HepG2 (cell line): ENCODE measurements around the gene DGAT2. TPM values are rescaled to one million over a fixed set of nuclear protein-coding genes. Genes with fewer than 3 reads are reported as not detected.

Experiments
- ATAC-seq: fragments of 200-7000 bp; cut with Tn5 transposase; 3 replicates; pipeline ENCODE4 v1.9.1; 2020; ENCODE audit warnings: mild to moderate bottlenecking, moderate library complexity
- BruUV-seq: library from RNA; stranded (reverse); fragments of 400-500 nt; replicated peaks from 2 replicates; lab custom pipeline; 2021; lab: Mats Ljungman, UMichigan
- CTCF ChIA-PET: fragments of 300-600 bp; formaldehyde crosslinking; extraction: SDS; loops from one replicate; lab custom pipeline; 2021; ENCODE audit warnings: low total read pairs, inconsistent platforms, low intra/inter-chr PET ratio; lab: Yijun Ruan, JAX
- POLR2A ChIA-PET: fragments of 350-600 bp; sonication (Branson Sonifier 250); formaldehyde crosslinking; loops from one replicate; lab custom pipeline; 2020; ENCODE audit warnings: antibody characterized with exemption, inconsistent platforms; lab: Yijun Ruan, JAX
- DNase-seq: peaks from one replicate; pipeline ENCODE4 v3.0.0-alpha.2; 2015; ENCODE audit warnings: low spot score
- FAIRE-seq: peaks from 3 replicates; lab custom pipeline; 2011; peaks lifted over from hg19 to GRCh38; lab: Jason Lieb, UNC
- H2AFZ ChIP-seq: one replicate; pipeline ENCODE4 v1.6.1; 2011; ENCODE audit warnings: low read length, inconsistent platforms
- H3K27ac ChIP-seq: fragments of 300-600 bp; 3 replicates; pipeline ENCODE4 v1.8.0; 2011; ENCODE audit warnings: mixed run types, mild to moderate bottlenecking, mixed read lengths, low read length, inconsistent platforms; ENCODE audit not compliant: insufficient read depth; ENCODE audit errors: extremely low read length
- H3K27me3 ChIP-seq, 2 experiments: fragments of 200-600 bp in 1 of 2; 2 replicates in 1 of 2; 3 replicates in 1 of 2; pipeline versions ENCODE4 v1.6.0 to v1.8.0; 2011; ENCODE audit warnings: low read length in 2 of 2, mild to moderate bottlenecking in 2 of 2, moderate library complexity in 2 of 2, inconsistent platforms in 1 of 2; ENCODE audit not compliant: insufficient read depth in 2 of 2, control insufficient read depth in 1 of 2
- H3K36me3 ChIP-seq, 2 experiments: fragments of 200-600 bp in 1 of 2; replicated peaks in 1 of 2; 2 replicates in 1 of 2; 3 replicates in 1 of 2; pipeline versions ENCODE4 v1.5.1 to v1.8.0; 2011; ENCODE audit warnings: low read length in 2 of 2, inconsistent platforms in 1 of 2; ENCODE audit not compliant: insufficient read depth in 2 of 2, control insufficient read depth in 1 of 2
- H3K4me1 ChIP-seq: 2 replicates; pipeline ENCODE4 v1.5.1; 2012; ENCODE audit warnings: low read length, inconsistent platforms; ENCODE audit not compliant: insufficient read depth
- H3K4me2 ChIP-seq: 2 replicates; pipeline ENCODE4 v1.6.0; 2011; ENCODE audit warnings: low read depth, low read length, inconsistent platforms
- H3K4me3 ChIP-seq, 3 experiments: fragments of 200-600 bp in 1 of 3; sonication (generic), shearing (Covaris generic) in 1 of 3; replicated peaks in 1 of 3; 2 replicates each; pipeline ENCODE4 v1.5.1; 2011 to 2016; ENCODE audit warnings: low read length in 3 of 3, inconsistent platforms in 2 of 3, low read depth in 2 of 3, mild to moderate bottlenecking in 2 of 3, control low read depth in 1 of 3, mixed read lengths in 1 of 3; ENCODE audit not compliant: insufficient read depth in 1 of 3
- H3K79me2 ChIP-seq: one replicate; pipeline ENCODE4 v1.6.1; 2011; ENCODE audit warnings: low read length, inconsistent platforms; ENCODE audit not compliant: insufficient read depth
- H3K9ac ChIP-seq: 2 replicates; pipeline ENCODE4 v1.6.0; 2011; ENCODE audit warnings: mild to moderate bottlenecking, low read depth, low read length, inconsistent platforms; ENCODE audit not compliant: insufficient read depth
- H3K9me3 ChIP-seq: 2 replicates; pipeline ENCODE4 v1.5.1; 2012; ENCODE audit warnings: mild to moderate bottlenecking, low read length
- H4K20me1 ChIP-seq: 2 replicates; pipeline ENCODE4 v1.6.0; 2011; ENCODE audit warnings: inconsistent platforms, mild to moderate bottlenecking, low read length, moderate library complexity; ENCODE audit not compliant: insufficient read depth
- CTCF ChIP-seq: sonication (generic); formaldehyde crosslinking; IDR thresholded peaks from 2 replicates; pipeline ENCODE4 v1.5.0; 2020; ENCODE audit warnings: mild to moderate bottlenecking, missing genetic modification reagents, moderate library complexity
- EP300 ChIP-seq, 3 experiments: sonication (generic) in 1 of 3; formaldehyde crosslinking in 1 of 3; IDR thresholded peaks; 2 replicates each; pipeline versions ENCODE4 v1.5.1 to v1.6.1; 2011 to 2020; ENCODE audit warnings: low read depth in 2 of 3, low read length in 2 of 3, borderline replicate concordance in 1 of 3, improper control_type of control experiment in 1 of 3, mild to moderate bottlenecking in 1 of 3, missing genetic modification reagents in 1 of 3, moderate library complexity in 1 of 3
- MIXL1 ChIP-seq: IDR thresholded peaks from 2 replicates; pipeline ENCODE4 v1.6.1; 2016
- PHF8 ChIP-seq: sonication (generic); formaldehyde crosslinking; IDR thresholded peaks from 2 replicates; pipeline ENCODE4 v1.5.0; 2020; ENCODE audit warnings: missing genetic modification reagents
- ZBTB1 ChIP-seq: sonication (generic); formaldehyde crosslinking; IDR thresholded peaks from 2 replicates; pipeline ENCODE4 v1.4.0; 2020; ENCODE audit warnings: missing genetic modification reagents, borderline replicate concordance
- ZNF552 ChIP-seq: sonication (generic); formaldehyde crosslinking; IDR thresholded peaks from 2 replicates; pipeline ENCODE4 v1.9.0; 2022; ENCODE audit warnings: missing genetic modification reagents, mild to moderate bottlenecking, borderline replicate concordance
- ZNF629 ChIP-seq: sonication (generic); formaldehyde crosslinking; conservative IDR thresholded peaks from 2 replicates; pipeline ENCODE4 v1.5.0; 2020; ENCODE audit warnings: missing genetic modification reagents
- ZNF703 ChIP-seq: sonication (generic); formaldehyde crosslinking; IDR thresholded peaks from 2 replicates; pipeline ENCODE4 v1.5.1; 2020; ENCODE audit warnings: missing genetic modification reagents, mild to moderate bottlenecking, moderate library complexity, borderline replicate concordance
- WGBS: methylation state at CpG from one replicate; pipeline ENCODE4 v1.1.6; 2017; ENCODE audit warnings: low lambda C conversion rate; 5-methylcytosine and 5-hydroxymethylcytosine counted together
- in situ Hi-C: cut with HindIII; loops from 2 replicates; pipeline ENCODE4 v1.10.0; 2017; ENCODE audit warnings: low pct_unique_long_range_greater_than_20kb; ENCODE audit not compliant: extremely low pct_ligation_motif_present
- intact Hi-C: fragments of 100-400 bp; cut with micrococcal nuclease; formaldehyde crosslinking; loops from one replicate; pipeline ENCODE4 v1.10.0; 2022; ENCODE audit not compliant: unreplicated experiment
- polyA plus RNA-seq, 8 experiments: library from polyadenylated mRNA; depleted of rRNA in 3 of 8; stranded (reverse) in 7 of 8; unstranded in 1 of 8; fragments of >200 nt; fragmentation: Illumina TruSeq in 4 of 8; extraction: Trizol in 4 of 8; gene quantifications; 2 replicates each; pipeline versions ENCODE4 v1.2.1 to v1.2.3, GENCODE V29; 2011 to 2016; ENCODE audit warnings: low read depth in 4 of 8, missing spikeins in 1 of 8, mixed read lengths in 1 of 8; ENCODE audit not compliant: insufficient read depth in 1 of 8
- total RNA-seq, 5 experiments: library from RNA; depleted of rRNA; stranded (reverse); fragments of >200 nt; fragmentation: Illumina TruSeq; extraction: Trizol; gene quantifications; 2 replicates each; pipeline ENCODE4 v1.2.3, GENCODE V29; 2016; ENCODE audit warnings: low read depth in 1 of 5

Gene DGAT2
- total and polyA plus RNA-seq, 2 of the 13 experiments (the other 11 are each of a cell fraction or from before 2014, with no cell fraction given): 39.0 to 65.6 TPM

GRCh38 chr11:75800136-75800675 lies 31.6 kb downstream of the DGAT2 start:
- H2AFZ ChIP-seq: no peak overlapping the region
- H3K27ac ChIP-seq: no peak overlapping the region
- peaks cover 12 to 51% of the 10 kb centered on the region in 2 experiments for H3K36me3 ChIP-seq
- ChIA-PET POLR2A (interaction anchor here (2.4 to 4.2 kb wide), 2 partner anchors 9 to 17 kb away, joined by 5 to 23 read pairs; no protein-coding TSS in a partner anchor), CTCF (no interaction called here)
- H3K4me2 ChIP-seq: no peak overlapping the region
- ATAC-seq (no peak), FAIRE-seq (no peak), DNase-seq (no peak)
- H3K9me3 ChIP-seq: no peaks in the 10 kb centered on the region
- intact Hi-C loops (loop anchor here (5.0 kb wide), 2 partner anchors 33 to 517 kb away; partner anchors contain the start of gene DGAT2), in situ Hi-C loops (no loop called here)
- H3K79me2 ChIP-seq: no peaks in the 10 kb centered on the region
- no peaks in the 10 kb centered on the region for H3K27me3 ChIP-seq
- H4K20me1 ChIP-seq: no peaks in the 10 kb centered on the region
- no TSS peak for BruUV-seq
- TF ChIP-seq ZNF703 (CRISPR knock-in tag) (no peak), MIXL1 (CRISPR knock-in tag) (no peak), ZNF552 (CRISPR knock-in tag) (no peak), PHF8 (CRISPR knock-in tag) (no peak), ZNF629 (CRISPR knock-in tag) (0 out of 2 replicates have a peak, but pooled peaks have one; percentile 18), ZBTB1 (no peak)
- no peak overlapping the region for H3K4me3 ChIP-seq
- peaks cover 46% of the 10 kb centered on the region for H3K4me1 ChIP-seq
- 100% methylated on average over 6 of the region's 8 CpGs for WGBS
- no peak overlapping the region for H3K9ac ChIP-seq

- H4K20me1 ChIP-seq: no peaks in the 10 kb centered on the region
- peaks cover 39% of the 10 kb centered on the region for H3K4me1 ChIP-seq
- no peak overlapping the region for H2AFZ ChIP-seq
- FAIRE-seq: no peak
- CTCF ChIA-PET: no interaction called here
- no peak for TF ChIP-seq EP300 (IDR thresholded peaks at IDR 0.05; ENCODE audit: low read depth in 2 of 2, low read length in 2 of 2)
- no peak for TF ChIP-seq EP300 (CRISPR knock-in tag; IDR thresholded peaks at IDR 0.05; ENCODE audit: borderline replicate concordance)
- TF ChIP-seq CTCF (CRISPR knock-in tag): peak; percentile 42
- in situ Hi-C loops (no loop called here), intact Hi-C loops (loop anchor here (5.0 kb wide), 2 partner anchors 34 to 516 kb away; partner anchors contain the start of gene DGAT2)
- no peak for DNase-seq
- peaks cover 12 to 51% of the 10 kb centered on the region in 2 experiments for H3K36me3 ChIP-seq
- WGBS: 93% methylated on average over 5 of the region's 6 CpGs
- no peak overlapping the region for H3K4me3 ChIP-seq
- no peaks in the 10 kb centered on the region for H3K79me2 ChIP-seq
- no peak overlapping the region for H3K9ac ChIP-seq
- H3K27me3 ChIP-seq: no peaks in the 10 kb centered on the region
- H3K27ac ChIP-seq: no peak overlapping the region
- H3K4me2 ChIP-seq: no peak overlapping the region
- BruUV-seq: TSS peak; percentile 42
- H3K9me3 ChIP-seq: no peaks in the 10 kb centered on the region
- ATAC-seq: no peak
- POLR2A ChIA-PET: interaction anchor here (0.6 to 4.2 kb wide), 5 partner anchors 9 to 81 kb away, joined by 3 to 23 read pairs (median 5); no protein-coding TSS in a partner anchor
Observed at GRCh38 chr11:75800728-75801361, 32.3 kb downstream of the DGAT2 start.
